Chondrocyte (in vitro differentiated cells): ENCODE results near the gene PWP1. TPM values are rescaled to one million over a fixed set of nuclear protein-coding genes. Genes with fewer than 3 reads are reported as not detected.

ENCODE experiments used
- DNase-seq: peaks from one replicate; pipeline ENCODE4 v3.0.0; 2021; ENCODE audit warnings: mixed read lengths, low spot score
- H3K27ac Mint-ChIP-seq: one replicate; pipeline ENCODE4 v1.8.0; 2021; ENCODE audit warnings: mild to moderate bottlenecking, moderate library complexity, mixed read lengths; ENCODE audit not compliant: unreplicated experiment
- H3K27me3 Mint-ChIP-seq: 2 replicates; pipeline ENCODE4 v1.8.0; 2021; ENCODE audit warnings: low read depth, mixed read lengths
- H3K36me3 Mint-ChIP-seq: 2 replicates; pipeline ENCODE4 v1.8.0; 2021; ENCODE audit warnings: low read depth, mixed read lengths
- H3K4me1 Mint-ChIP-seq: 2 replicates; pipeline ENCODE4 v1.8.0; 2021; ENCODE audit warnings: low read depth, mild to moderate bottlenecking, mixed read lengths
- H3K4me3 Mint-ChIP-seq: one replicate; pipeline ENCODE4 v1.8.0; 2021; ENCODE audit warnings: mild to moderate bottlenecking, moderate library complexity, mixed read lengths; ENCODE audit not compliant: unreplicated experiment
- H3K9me3 Mint-ChIP-seq: 2 replicates; pipeline ENCODE4 v1.8.0; 2021; ENCODE audit warnings: low read depth, mixed read lengths
- CTCF ChIP-seq: fragments of 200-600 bp; sonication (generic); IDR thresholded peaks from 2 replicates; pipeline ENCODE4 v1.5.0; 2021; ENCODE audit warnings: antibody characterized with exemption, mild to moderate bottlenecking, moderate library complexity
- total RNA-seq: library from RNA; stranded (reverse); gene quantifications from 3 replicates; pipeline ENCODE4 v1.2.1, GENCODE V29; 2021

Gene PWP1
- total RNA-seq, 1 donor from 2014 or later = 44.9 TPM

GRCh38 chr12:107655281-107656065 lies 30.1 kb upstream of the PWP1 start:
- no peak for TF ChIP-seq CTCF
- no peaks in the 10 kb centered on the region for H3K9me3 Mint-ChIP-seq
- H3K27me3 Mint-ChIP-seq = peaks cover 3% of the 10 kb centered on the region
- no peak overlapping the region for H3K4me3 Mint-ChIP-seq
- no peaks in the 10 kb centered on the region for H3K36me3 Mint-ChIP-seq
- H3K4me1 Mint-ChIP-seq = no peaks in the 10 kb centered on the region
- no peak overlapping the region for H3K27ac Mint-ChIP-seq
- no peak for DNase-seq

- TF ChIP-seq CTCF = no peak
- Mint-ChIP-seq H3K4me3 (no peak overlapping the region), H3K27ac (no peak overlapping the region), H3K9me3 (no peaks in the 10 kb centered on the region), H3K4me1 (no peaks in the 10 kb centered on the region), H3K36me3 (no peaks in the 10 kb centered on the region), H3K27me3 (peaks cover 5% of the 10 kb centered on the region)
- no peak for DNase-seq
Measured at GRCh38 chr12:107656302-107656701, 29.3 kb upstream of the PWP1 start.

GRCh38 chr12:107657133-107657532 lies 28.5 kb upstream of the PWP1 start:
- TF ChIP-seq CTCF = no peak
- Mint-ChIP-seq H3K27ac (no peak overlapping the region), H3K27me3 (peaks cover 11% of the 10 kb centered on the region), H3K36me3 (no peaks in the 10 kb centered on the region), H3K9me3 (no peaks in the 10 kb centered on the region), H3K4me3 (no peak overlapping the region), H3K4me1 (no peaks in the 10 kb centered on the region)
- no peak for DNase-seq

GRCh38 chr12:107657621-107658020 lies 28.0 kb upstream of the PWP1 start:
- H3K36me3 Mint-ChIP-seq = no peaks in the 10 kb centered on the region
- no peaks in the 10 kb centered on the region for H3K9me3 Mint-ChIP-seq
- H3K27me3 Mint-ChIP-seq = peaks cover 15% of the 10 kb centered on the region
- no peak overlapping the region for H3K4me3 Mint-ChIP-seq
- H3K4me1 Mint-ChIP-seq = no peaks in the 10 kb centered on the region
- no peak overlapping the region for H3K27ac Mint-ChIP-seq
- no peak for DNase-seq
- no peak for TF ChIP-seq CTCF

- Mint-ChIP-seq H3K4me1 (no peaks in the 10 kb centered on the region), H3K9me3 (no peaks in the 10 kb centered on the region), H3K27me3 (peaks cover 19% of the 10 kb centered on the region), H3K4me3 (no peak overlapping the region), H3K36me3 (no peaks in the 10 kb centered on the region), H3K27ac (no peak overlapping the region)
- no peak for TF ChIP-seq CTCF
- DNase-seq = no peak
Measured at GRCh38 chr12:107660235-107660634, 25.4 kb upstream of the PWP1 start.
